HEK293 (cell line): Measurements from ENCODE around the gene SELENOW.

Source experiments
- OSR2 ChIP-seq: fragments of 450-650 bp; formaldehyde crosslinking; IDR thresholded peaks from 2 replicates; pipeline ENCODE4 v1.5.1; 2016; ENCODE audit warnings: missing biosample characterization, missing genetic modification characterization
- PRDM4 ChIP-seq: fragments of 450-650 bp; formaldehyde crosslinking; IDR thresholded peaks from 2 replicates; pipeline ENCODE4 v1.5.1; 2017; ENCODE audit warnings: missing biosample characterization, missing genetic modification characterization
- SCRT2 ChIP-seq: fragments of 450-650 bp; formaldehyde crosslinking; IDR thresholded peaks from 2 replicates; pipeline ENCODE4 v1.5.1; 2016; ENCODE audit warnings: missing biosample characterization, missing genetic modification characterization
- TRIM28 ChIP-seq: IDR thresholded peaks from 2 replicates; pipeline ENCODE4 v1.6.1; 2011; ENCODE audit warnings: low read length, control low read depth, borderline replicate concordance
- ZBTB49 ChIP-seq: fragments of 450-650 bp; formaldehyde crosslinking; IDR thresholded peaks from 2 replicates; pipeline ENCODE4 v1.5.1; 2016; ENCODE audit warnings: missing biosample characterization, missing genetic modification characterization, low read depth
- ZNF132 ChIP-seq: fragments of 450-650 bp; formaldehyde crosslinking; IDR thresholded peaks from 2 replicates; pipeline ENCODE4 v1.5.1; 2017; ENCODE audit warnings: missing biosample characterization, missing genetic modification characterization, borderline replicate concordance
- ZNF202 ChIP-seq: fragments of 450-650 bp; formaldehyde crosslinking; IDR thresholded peaks from 2 replicates; pipeline ENCODE4 v1.5.1; 2016; ENCODE audit warnings: missing biosample characterization, missing genetic modification characterization, borderline replicate concordance
- ZNF362 ChIP-seq: fragments of 450-650 bp; formaldehyde crosslinking; IDR thresholded peaks from 2 replicates; pipeline ENCODE4 v1.5.1; 2016; ENCODE audit warnings: missing biosample characterization, missing genetic modification characterization
- ZNF391 ChIP-seq: fragments of 450-650 bp; formaldehyde crosslinking; IDR thresholded peaks from 2 replicates; pipeline ENCODE4 v1.5.1; 2016; ENCODE audit warnings: low read depth, missing biosample characterization, missing genetic modification characterization, borderline replicate concordance
- ZNF404 ChIP-seq: fragments of 450-650 bp; formaldehyde crosslinking; IDR thresholded peaks from 2 replicates; pipeline ENCODE4 v1.5.1; 2017; ENCODE audit warnings: missing biosample characterization, missing genetic modification characterization
- ZNF433 ChIP-seq: fragments of 450-650 bp; formaldehyde crosslinking; IDR thresholded peaks from 2 replicates; pipeline ENCODE4 v1.5.1; 2016; ENCODE audit warnings: missing biosample characterization, missing genetic modification characterization, low read depth
- ZNF48 ChIP-seq: fragments of 450-650 bp; formaldehyde crosslinking; IDR thresholded peaks from 2 replicates; pipeline ENCODE4 v1.5.1; 2016; ENCODE audit warnings: missing biosample characterization, missing genetic modification characterization
- ZNF518A ChIP-seq: fragments of 450-650 bp; formaldehyde crosslinking; conservative IDR thresholded peaks from 2 replicates; pipeline ENCODE4 v1.5.1; 2016; ENCODE audit warnings: low read depth, missing biosample characterization, missing genetic modification characterization
- ZNF670 ChIP-seq: fragments of 450-650 bp; formaldehyde crosslinking; IDR thresholded peaks from 2 replicates; pipeline ENCODE4 v1.5.1; 2016; ENCODE audit warnings: missing biosample characterization, missing genetic modification characterization, low read depth
- ZNF747 ChIP-seq: fragments of 450-650 bp; formaldehyde crosslinking; IDR thresholded peaks from 2 replicates; pipeline ENCODE4 v1.5.1; 2016; ENCODE audit warnings: missing biosample characterization, missing genetic modification characterization
- ZSCAN4 ChIP-seq: fragments of 450-650 bp; formaldehyde crosslinking; IDR thresholded peaks from 2 replicates; pipeline ENCODE4 v1.5.1; 2017; ENCODE audit warnings: missing biosample characterization, missing genetic modification characterization
- TF ChIP-seq, protein P1 (sequence below): fragments of 450-650 bp; formaldehyde crosslinking; optimal IDR thresholded peaks from 2 replicates; pipeline ENCODE3; 2016; ENCODE audit warnings: missing biosample characterization, mild to moderate bottlenecking, missing genetic modification characterization
- TF ChIP-seq, protein P2 (sequence below): IDR thresholded peaks from 2 replicates; pipeline ENCODE4 v1.6.1; 2011; ENCODE audit warnings: mild to moderate bottlenecking, low read depth, low read length, borderline replicate concordance
- TF ChIP-seq, protein P3 (sequence below): fragments of 450-650 bp; formaldehyde crosslinking; IDR thresholded peaks from 2 replicates; pipeline ENCODE4 v1.5.1; 2016; ENCODE audit warnings: missing biosample characterization, missing genetic modification characterization

The SELENOW gene

DNA sequence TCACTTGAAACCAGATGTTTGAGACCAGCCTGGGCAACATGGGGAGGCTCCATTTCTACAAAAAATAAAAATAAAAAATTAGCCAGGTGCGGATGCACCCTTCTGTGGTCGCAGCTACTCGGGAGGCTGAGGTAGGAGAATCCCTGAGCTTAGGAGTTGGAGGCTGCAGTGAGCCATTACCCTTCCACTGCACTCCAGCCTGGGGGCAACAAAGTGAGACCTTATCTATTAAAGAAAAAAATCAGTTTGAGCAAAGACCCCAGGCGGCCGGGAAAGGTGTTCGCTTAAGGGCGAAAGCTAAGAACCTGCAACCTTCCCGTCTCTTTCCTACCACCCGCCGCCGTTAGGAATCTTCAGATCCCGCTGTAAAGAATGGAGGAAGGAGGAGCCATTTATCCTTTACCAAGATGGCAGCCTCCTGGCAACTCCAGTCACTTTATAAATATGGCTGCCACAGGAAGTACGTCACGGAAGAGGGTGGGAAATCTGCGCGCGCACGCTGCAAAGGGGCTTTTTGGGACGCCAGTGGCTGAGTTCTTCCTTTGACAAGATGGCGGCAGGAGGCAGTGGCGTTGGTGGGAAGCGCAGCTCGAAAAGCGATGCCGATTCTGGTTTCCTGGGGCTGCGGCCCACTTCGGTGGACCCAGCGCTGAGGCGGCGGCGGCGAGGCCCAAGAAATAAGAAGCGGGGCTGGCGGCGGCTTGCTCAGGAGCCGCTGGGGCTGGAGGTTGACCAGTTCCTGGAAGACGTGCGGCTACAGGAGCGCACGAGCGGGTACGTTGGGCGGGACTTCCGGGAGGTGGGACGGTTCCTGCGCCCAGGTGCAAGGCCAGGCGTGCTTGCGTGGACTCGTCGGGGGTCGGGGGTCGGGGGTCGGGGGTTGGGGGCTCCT, 33.2 kb upstream of the SELENOW start, which contains the start of gene NOP53 (continued):
- TF ChIP-seq ZNF518A, result peak; percentile 92
- no peak for TF ChIP-seq ZNF48 (tag by site-specific recombination)
- TF ChIP-seq ZSCAN4 (tag by site-specific recombination), result no peak
- no peak for TF ChIP-seq PRDM4 (tag by site-specific recombination)
- TF ChIP-seq SCRT2, result no peak; the same call in 1 of the 2 replicates
- no peak for TF ChIP-seq ZNF362 (tag by site-specific recombination)
- TF ChIP-seq TRIM28, result no peak
- TF ChIP-seq, protein P1, sequence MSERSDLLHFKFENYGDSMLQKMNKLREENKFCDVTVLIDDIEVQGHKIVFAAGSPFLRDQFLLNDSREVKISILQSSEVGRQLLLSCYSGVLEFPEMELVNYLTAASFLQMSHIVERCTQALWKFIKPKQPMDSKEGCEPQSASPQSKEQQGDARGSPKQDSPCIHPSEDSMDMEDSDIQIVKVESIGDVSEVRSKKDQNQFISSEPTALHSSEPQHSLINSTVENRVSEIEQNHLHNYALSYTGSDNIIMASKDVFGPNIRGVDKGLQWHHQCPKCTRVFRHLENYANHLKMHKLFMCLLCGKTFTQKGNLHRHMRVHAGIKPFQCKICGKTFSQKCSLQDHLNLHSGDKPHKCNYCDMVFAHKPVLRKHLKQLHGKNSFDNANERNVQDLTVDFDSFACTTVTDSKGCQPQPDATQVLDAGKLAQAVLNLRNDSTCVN, result peak; percentile 85
- no peak for TF ChIP-seq ZNF747
- TF ChIP-seq ZNF391 (tag by site-specific recombination), result no peak
- TF ChIP-seq ZNF132, result no peak
- TF ChIP-seq OSR2 (tag by site-specific recombination), result no peak
- TF ChIP-seq, protein P2, sequence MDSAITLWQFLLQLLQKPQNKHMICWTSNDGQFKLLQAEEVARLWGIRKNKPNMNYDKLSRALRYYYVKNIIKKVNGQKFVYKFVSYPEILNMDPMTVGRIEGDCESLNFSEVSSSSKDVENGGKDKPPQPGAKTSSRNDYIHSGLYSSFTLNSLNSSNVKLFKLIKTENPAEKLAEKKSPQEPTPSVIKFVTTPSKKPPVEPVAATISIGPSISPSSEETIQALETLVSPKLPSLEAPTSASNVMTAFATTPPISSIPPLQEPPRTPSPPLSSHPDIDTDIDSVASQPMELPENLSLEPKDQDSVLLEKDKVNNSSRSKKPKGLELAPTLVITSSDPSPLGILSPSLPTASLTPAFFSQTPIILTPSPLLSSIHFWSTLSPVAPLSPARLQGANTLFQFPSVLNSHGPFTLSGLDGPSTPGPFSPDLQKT, result no peak
- TF ChIP-seq ZNF404 (tag by site-specific recombination), result no peak
- TF ChIP-seq, protein P3, sequence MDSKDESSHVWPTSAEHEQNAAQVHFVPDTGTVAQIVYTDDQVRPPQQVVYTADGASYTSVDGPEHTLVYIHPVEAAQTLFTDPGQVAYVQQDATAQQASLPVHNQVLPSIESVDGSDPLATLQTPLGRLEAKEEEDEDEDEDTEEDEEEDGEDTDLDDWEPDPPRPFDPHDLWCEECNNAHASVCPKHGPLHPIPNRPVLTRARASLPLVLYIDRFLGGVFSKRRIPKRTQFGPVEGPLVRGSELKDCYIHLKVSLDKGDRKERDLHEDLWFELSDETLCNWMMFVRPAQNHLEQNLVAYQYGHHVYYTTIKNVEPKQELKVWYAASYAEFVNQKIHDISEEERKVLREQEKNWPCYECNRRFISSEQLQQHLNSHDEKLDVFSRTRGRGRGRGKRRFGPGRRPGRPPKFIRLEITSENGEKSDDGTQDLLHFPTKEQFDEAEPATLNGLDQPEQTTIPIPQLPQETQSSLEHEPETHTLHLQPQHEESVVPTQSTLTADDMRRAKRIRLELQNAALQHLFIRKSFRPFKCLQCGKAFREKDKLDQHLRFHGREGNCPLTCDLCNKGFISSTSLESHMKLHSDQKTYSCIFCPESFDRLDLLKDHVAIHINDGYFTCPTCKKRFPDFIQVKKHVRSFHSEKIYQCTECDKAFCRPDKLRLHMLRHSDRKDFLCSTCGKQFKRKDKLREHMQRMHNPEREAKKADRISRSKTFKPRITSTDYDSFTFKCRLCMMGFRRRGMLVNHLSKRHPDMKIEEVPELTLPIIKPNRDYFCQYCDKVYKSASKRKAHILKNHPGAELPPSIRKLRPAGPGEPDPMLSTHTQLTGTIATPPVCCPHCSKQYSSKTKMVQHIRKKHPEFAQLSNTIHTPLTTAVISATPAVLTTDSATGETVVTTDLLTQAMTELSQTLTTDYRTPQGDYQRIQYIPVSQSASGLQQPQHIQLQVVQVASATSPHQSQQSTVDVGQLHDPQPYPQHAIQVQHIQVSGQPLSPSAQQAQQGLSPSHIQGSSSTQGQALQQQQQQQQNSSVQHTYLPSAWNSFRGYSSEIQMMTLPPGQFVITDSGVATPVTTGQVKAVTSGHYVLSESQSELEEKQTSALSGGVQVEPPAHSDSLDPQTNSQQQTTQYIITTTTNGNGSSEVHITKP (tag by site-specific recombination), result peak; percentile 33; the same call in 1 of the 2 replicates
- TF ChIP-seq ZNF670 (tag by site-specific recombination), result no peak
- TF ChIP-seq ZNF202 (tag by site-specific recombination), result no peak
- no peak for TF ChIP-seq ZNF433 (tag by site-specific recombination)
- no peak for TF ChIP-seq ZBTB49
